Hematopoietic multipotent progenitor cell treated with erythropoietin and hydrocortisone succinate and interleukin-3 and kit ligand, for 15 days (in vitro differentiated cells): ENCODE data around the gene ITGB5.

Source experiments
- DNase-seq: peaks from one replicate; pipeline ENCODE4 v3.0.0-alpha.2; 2015; ENCODE audit warnings: low spot score

ITGB5 gene

DNA sequence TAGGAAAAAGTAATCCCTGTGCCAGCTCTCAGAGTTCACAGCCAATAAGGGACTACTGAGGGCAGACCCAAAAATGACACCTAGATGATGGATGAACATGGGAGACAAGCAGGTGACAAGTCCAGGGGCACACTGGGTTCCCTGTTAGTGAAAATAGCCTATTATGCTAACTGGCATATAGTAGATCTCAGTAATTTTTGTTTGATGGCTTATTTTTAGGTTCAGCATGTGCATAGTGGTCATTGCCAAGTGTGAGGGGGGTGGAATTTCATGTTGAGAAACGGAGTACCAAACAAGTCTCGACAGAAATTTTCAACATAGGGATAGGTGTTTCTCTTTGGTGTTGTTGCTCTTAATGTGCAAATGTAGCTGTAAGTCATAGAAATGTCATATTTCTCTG lies 6.4 kb upstream of the ITGB5 start:
- DNase-seq: no peak

DNA sequence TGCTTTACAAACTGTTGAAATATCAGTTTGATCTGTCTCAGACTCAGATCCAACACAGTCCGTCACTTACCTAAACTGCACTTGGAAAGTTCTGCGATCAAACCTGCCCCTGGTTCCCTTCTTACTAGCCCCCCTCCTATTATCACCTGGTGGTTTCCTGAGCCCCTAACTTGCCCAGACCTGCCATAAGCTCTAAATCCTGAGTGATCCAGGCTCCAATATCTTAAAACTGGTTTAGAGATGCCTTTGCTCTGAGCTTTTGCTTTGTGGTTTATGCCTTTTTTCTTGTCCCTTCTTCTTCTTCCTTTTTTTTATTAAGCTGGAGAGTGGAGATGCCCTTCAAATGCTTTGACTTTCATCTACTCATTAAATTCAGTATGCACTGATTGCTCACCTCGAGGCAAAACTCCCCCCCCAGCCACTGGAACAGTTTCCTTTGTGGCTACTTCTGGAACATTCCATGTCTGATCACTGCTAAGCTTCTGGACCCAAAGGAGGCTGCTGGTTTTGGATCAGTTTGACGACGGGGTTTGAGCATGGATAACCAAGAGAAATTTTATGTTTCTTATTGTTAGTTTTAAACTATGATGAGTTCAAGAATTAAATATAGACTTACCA lies 3.5 kb upstream of the ITGB5 start:
- no peak for DNase-seq

DNA sequence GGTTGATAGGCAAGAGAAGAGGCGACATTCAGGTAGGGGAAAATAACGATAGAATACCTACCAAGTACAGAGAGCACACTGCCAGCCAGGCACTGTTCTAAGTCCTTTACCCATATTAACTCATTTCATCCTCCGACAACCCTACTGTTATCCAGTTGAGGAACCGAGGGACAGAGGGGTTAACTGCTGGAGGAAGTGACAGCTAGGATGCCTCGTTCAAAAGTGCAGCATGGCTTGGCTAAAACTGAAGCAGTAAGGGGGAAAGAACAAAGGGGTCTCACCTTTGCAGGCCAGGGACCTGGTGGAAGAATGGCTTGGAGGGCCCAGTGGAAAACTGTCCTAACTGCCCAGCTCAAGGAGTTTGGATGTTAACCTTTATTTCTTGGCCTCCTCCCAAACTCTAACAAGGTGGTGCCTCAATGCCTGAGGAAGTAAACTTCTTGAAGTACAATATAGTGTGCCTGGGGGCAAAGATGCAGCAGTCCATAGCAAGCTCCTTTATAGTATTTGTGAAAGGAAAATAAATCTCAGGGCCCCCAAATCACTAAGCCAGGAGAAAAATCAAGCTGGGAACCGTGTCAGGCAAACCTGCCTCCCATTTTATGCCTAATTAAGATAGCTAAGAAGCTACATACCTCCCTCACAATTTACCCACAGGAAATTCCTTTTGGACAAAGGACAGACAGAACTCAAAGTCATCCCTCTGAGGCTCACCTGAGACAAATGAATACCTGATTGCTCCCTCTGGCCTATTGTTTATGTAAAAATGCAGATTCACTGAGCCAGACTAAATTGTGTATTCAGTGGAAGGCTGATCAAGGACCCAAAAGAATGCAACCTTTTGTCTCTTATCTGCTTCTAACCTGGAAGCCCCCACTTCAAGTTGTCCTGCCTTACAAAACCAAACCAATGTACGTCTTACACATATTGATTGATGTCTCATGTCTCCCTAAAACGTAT lies 1.6 kb upstream of the ITGB5 start:
- DNase-seq: no peak

DNA sequence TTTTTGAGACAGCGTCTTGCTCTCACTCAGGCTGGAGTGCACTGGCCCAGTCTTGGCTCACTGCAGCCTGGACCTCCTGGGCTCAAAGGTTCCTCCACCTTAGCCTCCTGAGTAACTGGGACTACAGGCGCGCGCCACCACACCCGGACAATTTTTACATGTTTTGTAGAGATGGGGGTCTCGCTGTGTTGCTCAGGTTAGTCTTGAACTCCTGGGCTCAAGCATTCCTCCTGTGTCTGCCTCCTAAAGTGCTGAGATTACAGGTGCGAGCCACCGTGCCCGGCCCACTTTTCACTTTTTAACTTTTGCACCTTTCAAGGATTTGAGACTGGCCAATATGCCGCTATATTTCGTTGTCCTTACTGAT lies 750 bp upstream of the ITGB5 start:
- no peak for DNase-seq

DNA sequence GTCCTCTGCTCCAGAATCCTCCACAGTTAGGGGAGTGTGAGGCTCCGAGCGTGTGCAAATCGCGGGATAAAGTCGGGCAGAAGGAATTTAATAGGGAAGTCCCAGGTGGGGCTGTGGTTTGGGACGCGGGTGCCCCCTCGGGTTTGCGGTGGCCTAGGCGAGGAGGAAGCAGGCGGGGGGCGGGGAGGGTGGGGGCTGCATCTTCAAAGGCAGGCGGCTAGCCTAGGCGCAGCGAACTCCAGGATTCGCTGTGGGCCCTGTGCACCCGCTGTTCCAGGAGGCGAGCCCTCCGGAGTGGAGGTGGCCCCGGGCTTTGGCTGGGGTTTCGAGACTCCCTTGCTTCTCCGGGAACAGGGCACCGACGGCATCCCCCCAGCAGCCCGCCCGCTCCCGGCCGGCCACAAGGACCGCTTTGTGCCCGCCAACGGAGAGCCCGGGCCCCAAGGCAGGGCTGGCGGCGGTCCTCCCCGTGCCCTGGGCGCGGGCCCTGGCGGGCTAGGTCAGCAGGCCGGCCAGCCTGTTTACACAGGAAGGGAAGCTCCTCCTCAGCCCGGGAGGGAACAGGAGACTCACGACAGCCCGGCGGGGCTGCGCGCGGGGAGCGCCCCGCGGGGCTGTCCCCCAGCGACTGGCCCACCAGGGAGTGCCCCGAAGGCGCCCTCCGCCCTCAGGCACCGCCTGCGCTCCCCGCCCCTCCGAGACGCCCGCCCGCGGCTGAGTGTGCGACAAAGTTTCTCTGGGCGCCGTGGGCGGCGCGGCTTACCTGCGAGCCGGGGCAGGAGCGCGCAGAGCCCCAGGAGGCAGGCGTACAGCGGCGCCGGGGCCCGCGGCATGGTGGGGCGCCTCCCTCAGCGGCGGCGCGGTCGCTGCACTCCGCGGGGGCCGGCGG lies 753 bp downstream of the ITGB5 start:
- no peak for DNase-seq

DNA sequence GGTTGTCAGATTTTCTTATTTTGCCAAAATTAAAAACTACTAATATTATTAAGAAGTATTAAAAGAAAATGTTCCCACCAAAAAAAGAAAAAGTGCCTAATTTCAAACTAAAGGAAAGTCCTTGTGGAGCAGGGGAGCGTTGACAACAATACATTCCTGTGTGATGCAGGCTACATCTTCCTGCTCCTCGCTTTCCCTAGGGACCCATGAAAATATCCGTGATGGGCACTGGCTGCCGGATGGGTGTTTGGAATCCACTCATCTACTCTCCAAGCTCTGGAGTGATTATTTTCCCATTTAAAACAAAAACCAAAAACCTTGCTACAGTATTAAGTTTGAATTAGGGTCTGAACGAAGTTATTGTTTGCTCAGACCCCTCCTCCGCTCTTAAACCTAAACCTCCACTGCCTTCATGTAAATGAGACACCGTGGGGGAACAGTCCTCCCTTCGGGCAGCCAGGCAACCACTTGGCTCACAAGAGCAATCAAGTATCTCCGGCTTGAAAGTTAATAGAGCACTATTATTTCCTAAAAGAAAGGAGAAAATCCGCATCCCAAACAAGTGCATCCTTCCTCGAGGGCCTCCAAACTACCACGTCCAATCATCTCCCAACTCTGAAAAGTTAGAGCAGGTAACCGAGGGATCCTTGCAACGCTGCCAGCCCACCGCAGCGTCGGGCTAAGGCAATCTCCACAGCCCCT lies 1.5 kb downstream of the ITGB5 start:
- DNase-seq: no peak

DNA sequence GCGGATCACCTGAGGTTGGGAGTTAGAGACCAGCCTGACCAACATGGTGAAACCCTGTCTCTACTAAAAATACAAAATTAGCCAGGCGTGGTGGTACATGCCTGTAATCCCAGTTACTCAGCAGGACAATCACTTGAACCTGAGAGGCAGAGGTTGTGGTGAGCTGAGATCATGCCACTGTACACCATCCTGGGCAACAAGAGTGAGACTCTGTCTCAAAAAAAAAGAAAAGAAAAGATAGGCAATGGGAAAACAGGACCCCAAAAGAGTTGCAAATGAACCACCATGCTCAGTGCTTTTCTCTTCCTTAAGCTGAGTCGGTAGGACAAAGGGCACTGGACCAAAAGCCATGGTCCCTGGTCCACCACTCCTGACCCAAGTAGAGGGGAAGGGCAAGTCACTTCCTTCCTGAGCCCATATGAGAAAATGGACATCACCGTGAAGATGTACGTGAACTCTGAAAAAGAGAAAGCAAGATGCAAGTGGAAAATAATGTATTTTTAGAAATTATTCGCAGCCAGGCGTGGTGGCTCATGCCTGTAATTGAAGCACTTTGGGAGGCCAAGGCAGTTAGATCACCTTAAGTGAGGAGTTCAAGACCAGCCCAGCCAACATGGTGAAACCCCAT lies 2.6 kb downstream of the ITGB5 start:
- DNase-seq: no peak

DNA sequence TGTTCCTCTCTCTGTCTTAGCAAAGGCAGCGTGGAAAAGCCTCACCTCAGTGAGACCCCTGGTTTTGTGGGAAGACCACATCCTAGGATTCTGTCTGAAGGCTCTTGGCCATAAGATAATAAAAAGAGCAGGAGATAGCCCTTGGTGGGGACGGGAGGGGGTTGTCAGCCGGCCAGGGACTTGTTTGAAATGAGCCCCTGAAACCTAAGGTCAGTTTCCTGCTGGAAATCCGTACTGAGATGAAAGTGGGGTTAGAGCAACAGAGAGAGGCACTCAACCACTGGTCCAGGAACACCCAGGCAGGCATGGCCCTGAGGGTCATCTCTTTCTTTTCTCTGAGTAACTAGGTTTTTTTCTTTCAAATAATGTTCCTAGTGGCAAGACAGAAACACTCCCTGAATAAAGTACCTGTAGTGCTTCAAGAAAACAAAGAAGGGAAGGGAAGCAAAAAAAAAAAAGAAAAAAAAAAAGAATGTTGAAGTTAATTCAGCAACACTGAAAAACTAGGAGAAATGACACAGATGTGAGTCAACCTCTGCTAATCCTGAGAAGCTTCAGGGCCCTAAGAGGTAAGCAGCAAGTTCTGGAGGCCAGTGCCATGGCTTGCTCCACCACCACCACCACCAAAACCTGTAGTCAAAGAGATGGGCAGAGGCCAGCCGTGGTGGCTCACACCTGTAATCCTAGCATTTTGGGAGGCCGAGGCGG lies 3.2 kb downstream of the ITGB5 start:
- no peak for DNase-seq

DNA sequence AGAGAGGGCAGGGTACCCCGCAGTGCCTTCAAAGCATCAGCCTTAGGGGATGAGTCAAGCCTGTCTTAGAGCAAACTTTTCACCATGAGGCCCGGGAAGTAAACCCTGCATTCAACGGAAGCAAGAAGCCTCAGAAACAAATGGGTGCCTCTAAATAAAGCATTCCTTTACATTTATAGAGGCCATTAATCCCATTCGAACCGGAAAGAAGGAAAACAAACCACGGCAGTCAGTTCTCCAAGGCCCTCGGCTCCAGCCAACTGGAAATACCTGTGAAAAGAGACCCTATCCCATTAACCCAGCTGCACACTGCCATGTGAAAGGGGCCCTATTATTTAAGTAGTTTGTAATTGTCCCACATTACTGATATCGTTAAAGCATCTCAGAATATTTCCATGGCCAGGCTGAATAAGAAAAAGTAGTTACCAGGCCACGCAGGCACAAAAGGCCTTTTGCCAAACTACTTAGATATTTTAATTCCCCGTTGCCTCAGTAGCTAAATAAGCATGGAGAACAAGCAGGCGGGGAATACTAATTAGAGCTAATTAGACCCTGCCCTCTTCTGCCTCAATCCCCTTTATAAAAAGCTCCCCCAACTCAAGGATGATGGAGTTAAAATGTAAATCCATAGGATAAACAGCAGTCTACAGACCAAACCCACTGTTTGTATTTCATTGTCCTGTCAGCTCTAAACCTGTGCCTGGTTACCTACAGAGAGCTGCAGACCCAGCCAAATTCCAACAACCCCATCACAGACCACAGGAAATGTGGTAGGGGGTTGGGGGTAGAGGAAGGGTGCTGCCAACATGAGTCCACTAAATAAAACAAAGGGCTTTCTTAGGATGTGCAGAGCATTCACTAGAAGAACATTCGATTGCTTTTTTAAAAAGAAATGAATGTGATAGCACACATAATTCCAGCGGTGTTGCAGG lies 4.1 kb downstream of the ITGB5 start:
- no peak for DNase-seq

DNA sequence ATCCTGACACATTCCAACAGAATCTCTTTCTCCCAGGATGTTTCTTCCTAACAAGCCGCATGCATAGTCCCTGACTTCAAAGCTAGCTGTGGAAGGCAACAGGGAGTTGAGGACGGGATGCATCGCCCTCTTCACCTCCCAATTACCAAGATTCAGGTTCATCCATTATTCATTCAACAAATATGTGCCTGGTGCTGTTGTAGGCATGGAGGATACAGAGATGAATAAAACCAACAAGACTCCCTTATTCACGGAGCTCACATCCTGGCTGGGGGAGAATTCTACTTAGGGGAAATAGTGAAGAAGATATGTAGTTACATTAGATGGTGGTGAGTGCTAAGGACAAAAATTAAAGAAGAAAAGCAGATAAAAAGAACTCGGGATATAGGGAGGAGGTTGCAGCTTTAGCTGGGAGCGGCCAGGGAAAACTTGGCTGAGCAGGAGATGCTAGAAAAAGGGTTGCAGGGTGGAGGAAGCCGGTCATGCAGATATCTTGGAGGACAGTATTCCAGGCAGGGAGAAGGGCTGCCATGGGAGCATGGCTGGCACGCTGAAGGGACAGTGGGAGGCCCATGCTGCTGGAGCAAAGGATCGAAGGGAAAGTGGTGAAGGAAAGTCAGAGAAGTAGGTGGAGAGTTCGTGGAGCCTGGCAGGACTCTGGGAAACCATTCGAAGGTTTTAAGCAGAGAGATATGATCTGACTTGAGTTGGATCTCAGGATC lies 5.0 kb downstream of the ITGB5 start:
- no peak for DNase-seq

DNA sequence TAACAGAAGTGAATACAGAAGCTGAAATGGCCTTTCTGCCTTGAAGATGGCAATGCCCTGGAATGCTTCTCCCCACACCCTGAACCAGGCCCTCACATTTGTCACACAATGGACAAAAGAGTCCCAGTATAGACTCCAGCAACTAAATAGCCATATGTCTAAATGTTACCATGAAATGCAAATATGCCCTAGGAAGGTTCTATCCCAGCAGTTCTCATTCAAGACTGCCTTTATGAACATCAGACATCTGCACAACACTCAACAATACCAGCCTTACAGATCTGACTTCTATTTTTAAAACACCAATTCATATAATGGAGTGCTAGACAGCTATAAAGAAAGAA lies 7.9 kb downstream of the ITGB5 start:
- no peak for DNase-seq

DNA sequence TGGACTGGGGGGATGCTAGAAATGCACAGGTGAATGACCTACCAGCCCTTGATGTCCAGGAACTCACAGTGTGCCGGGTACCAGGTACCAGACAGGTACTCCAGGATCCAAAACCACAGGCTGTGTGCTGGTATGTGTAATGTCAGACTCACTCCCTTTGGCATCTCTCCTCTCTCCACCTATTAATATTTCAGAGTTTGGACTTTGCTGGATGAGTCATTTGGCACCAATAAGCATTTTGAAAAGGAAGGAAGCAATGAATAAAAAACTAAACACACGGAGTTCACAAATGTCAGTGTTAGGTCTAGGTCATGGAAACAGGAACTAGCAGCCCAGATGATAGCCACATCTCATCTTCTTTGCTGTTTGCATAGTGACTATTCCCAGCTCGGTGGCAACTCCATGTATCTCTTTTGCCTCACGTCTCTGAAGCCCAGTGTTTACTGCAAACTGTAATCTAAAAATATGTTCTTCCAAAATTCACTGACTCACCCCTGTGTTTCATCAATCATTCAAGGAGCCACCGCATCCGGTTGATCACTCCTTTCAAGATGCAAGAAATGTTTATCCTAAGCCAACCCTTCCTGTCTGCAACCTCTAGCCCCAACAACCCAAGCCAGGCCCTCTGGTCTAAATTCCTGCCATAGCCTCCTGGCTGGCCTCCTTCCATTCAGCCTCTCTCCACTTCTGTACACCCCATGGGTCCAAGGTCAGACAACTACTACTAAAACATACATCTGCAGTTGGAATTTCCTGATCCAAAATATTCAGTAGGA lies 8.4 kb downstream of the ITGB5 start:
- DNase-seq: peak; percentile 63

DNA sequence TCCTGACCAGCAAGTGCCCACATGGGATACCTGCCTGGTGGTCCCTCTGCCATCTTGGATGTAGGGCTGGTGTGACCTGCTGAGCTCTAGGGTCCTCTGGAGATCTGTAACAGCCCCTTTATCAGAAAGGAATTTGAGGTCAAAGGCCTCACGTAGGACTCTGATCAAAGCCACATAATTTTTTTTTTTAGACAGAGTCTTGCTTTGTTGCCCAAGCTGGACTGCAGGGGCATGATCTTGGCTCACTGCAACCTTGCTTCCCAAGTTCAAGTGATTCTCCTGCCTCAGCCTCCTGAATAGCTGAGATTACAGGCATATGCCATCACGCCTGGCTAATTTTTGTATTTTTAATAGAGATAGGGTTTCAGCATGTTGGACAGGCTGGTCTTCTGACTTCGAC lies 9.5 kb downstream of the ITGB5 start:
- DNase-seq: no peak

DNA sequence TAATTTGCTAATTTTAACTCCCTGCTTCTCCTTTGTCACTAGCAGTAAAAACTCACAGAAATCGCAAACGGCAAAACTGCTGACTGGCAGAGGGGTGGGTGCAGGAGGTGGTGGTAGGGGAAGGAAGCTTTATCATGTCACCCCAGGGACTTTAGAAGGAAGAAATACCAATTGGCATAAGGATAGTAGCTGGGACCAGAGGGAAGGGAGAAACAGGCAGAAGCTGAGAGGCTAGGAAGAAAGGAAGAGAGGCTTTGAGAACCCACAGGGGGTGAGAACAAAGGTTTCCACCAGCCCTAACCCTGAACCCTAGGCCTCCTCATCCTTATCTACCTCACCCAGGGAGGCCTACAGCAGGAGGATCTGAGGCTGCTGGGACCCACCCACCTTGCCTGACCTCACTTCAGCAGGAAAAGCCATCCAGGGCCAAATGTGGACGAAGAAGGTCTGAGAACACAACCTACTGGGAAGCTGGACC lies 10.7 kb downstream of the ITGB5 start:
- DNase-seq: peak; percentile 74

DNA sequence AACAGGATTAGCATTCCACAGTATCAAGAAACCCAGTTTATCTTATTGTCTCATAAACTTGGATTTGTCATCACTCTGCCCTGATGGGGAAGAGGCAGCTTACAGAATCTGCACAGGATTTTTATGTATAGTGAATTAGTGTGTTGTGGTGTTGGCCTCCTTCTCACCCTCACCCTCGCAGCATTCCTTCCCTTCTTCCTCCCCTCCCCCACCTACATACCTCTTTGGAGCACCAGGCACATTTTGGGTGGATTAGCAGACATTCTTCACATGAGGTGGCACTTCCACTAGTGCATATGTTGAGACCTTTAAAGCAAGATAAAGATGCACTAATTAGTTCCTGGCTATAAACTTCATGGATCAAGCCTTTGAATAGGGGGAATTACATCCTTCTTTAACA lies 13.9 kb downstream of the ITGB5 start:
- no peak for DNase-seq

DNA sequence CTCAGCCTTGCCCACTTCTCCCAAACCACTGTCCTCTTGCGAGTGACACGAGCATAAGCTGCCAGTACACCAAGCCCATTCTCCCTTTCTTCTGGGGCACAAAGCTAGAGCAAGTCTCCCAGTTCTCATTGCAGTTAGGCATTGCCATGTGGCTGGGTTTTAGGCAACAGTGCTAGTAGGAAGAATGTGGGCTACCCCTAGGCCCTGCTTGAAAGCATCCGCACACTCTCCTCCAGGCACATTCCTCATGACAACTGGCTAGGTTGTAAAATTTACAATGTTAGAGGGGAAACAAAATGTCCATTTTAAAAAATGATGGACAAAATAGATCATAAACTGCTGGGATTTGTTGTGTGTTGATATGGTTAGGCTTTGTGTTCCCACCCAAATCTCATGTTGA lies 19.7 kb downstream of the ITGB5 start:
- DNase-seq: no peak

DNA sequence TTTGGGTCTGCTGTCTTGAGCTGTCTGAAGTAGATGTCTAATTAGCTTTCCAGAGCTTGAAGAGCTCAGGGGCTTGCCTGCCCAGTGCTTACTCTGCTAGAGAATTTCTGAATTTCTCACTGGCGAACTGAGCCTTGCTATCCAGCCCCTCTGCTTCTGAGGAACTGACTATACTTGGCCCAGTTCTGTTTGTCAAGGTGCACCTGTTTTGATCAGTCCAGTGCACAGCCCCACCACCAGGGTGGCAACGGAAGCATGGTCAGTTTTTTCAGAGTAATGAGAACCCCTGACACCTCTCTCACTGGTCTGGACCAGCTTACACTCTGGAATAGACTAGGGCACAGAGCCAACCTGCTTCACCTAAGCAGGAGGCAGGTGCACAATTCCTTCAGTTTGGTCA lies 25.2 kb downstream of the ITGB5 start:
- DNase-seq: no peak

DNA sequence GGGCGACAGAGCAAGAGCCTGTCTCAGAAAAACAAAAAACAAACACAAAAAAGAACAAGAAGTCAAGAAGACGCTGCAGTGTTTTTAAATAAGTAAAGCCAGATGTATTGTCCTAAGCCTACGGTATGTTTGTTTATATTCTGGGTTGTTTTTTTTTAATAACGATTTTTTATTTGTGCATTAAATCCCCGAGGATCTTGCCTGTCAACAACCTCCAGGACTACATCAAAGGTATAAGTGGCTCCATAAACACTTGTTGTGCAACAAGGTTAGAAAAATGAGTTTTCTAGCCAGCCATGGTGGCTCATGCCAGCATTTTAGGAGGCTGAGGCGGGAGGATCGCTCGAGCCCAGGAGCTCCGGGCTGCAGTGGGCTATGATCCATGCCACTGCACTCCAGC lies 26.1 kb downstream of the ITGB5 start:
- DNase-seq: no peak
